Measurements from ENCODE around the gene C1QTNF3.

C1QTNF3 gene

GRCh38 chr5:34045996-34046395 is 3.0 kb upstream of the C1QTNF3 start:
- H3K4me3 ChIP-seq (ENCODE audit: low read length), result no peak overlapping the region
- DNase-seq (ENCODE audit: low read depth), result no peak
- no peak for TF ChIP-seq CTCF (conservative IDR thresholded peaks at IDR 0.05; ENCODE audit: low read depth, low read length)

GRCh38 chr5:34045023-34045422 is 2.0 kb upstream of the C1QTNF3 start:
- no peak for DNase-seq (ENCODE audit: low read depth)
- no peak for TF ChIP-seq CTCF (conservative IDR thresholded peaks at IDR 0.05; ENCODE audit: low read depth, low read length)
- H3K4me3 ChIP-seq (ENCODE audit: low read length), result no peak overlapping the region

GRCh38 chr5:34042321-34042720 is 692 bp downstream of the C1QTNF3 start:
- no peak for TF ChIP-seq CTCF (conservative IDR thresholded peaks at IDR 0.05; ENCODE audit: low read depth, low read length)
- no peak for DNase-seq (ENCODE audit: low read depth)

GRCh38 chr5:34041247-34041972 is 1.6 kb downstream of the C1QTNF3 start:
- DNase-seq (ENCODE audit: low read depth), result no peak
- no peak for TF ChIP-seq CTCF (conservative IDR thresholded peaks at IDR 0.05; ENCODE audit: low read depth, low read length)
- H3K4me3 ChIP-seq (ENCODE audit: low read length), result no peak overlapping the region

More at GRCh38 chr5:34042321-34042720, 692 bp downstream of the C1QTNF3 start:
- no peak overlapping the region for H3K4me3 ChIP-seq (ENCODE audit: low read length)

DNA sequence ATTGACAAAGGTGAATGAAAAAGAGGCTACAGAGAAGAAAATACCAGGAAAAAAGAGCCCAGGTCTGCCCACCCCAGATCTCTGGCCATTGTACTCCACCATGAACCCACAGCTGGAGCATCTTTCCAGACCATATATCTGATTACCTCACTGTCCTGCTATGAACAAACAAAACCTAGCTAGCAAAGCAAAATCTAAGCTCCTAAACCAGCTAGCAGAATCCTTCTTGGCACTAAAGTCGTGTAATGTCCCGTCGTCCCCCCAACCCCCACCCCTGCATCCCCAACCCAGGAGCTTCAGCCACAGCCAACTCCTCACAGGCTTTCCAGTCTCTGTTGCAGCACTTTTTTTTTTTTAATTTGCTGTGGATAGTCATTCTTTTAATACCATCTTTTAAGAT is 2.5 kb downstream of the C1QTNF3 start:
- no peak for DNase-seq (ENCODE audit: low read depth)
- TF ChIP-seq CTCF (conservative IDR thresholded peaks at IDR 0.05; ENCODE audit: low read depth, low read length), result no peak
- no peak overlapping the region for H3K4me3 ChIP-seq (ENCODE audit: low read length)

DNA sequence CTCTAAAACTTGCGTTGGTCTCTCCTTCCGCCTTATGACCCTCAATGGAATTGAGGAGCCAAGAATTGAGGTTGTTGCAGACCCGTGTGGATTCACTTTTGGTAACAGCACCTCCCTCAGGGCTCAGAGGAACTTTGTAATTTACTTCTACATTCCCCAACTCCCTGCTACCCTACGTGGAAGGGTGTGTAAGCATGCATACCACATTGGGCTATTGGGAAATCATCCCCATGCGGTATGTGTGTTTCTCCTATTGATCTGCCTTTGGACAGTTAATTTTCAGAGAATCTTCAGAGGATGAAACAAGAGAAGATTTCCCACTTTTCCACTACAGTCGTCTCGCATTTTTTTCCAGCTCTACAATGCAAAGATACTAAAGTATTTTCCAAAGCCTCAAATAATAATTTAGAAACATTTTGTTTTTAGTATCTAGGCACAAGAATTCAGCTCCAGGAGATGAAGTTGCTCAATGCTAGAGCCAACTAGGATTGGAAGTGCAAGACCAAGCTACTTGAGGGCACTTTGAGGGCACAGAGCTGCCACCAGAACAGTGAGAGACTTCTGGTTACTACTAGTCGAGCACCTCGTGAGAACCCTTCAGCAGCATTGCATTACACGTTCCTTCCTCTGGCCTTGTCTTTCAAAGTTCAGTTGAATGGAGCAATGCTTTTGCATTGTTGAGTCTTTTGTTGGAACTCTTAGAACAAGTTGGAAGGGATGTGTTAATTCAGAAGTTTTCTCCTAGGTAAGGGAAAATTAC is 3.4 kb downstream of the C1QTNF3 start:
- no peak for TF ChIP-seq CTCF (conservative IDR thresholded peaks at IDR 0.05; ENCODE audit: low read depth, low read length)
- H3K4me3 ChIP-seq (ENCODE audit: low read length), result no peak overlapping the region
- DNase-seq (ENCODE audit: low read depth), result no peak

GRCh38 chr5:34038838-34039237 is 4.2 kb downstream of the C1QTNF3 start:
- DNase-seq (ENCODE audit: low read depth), result no peak

More at GRCh38 chr5:34038838-34039237, 4.2 kb downstream of the C1QTNF3 start:
- no peak for TF ChIP-seq CTCF (conservative IDR thresholded peaks at IDR 0.05; ENCODE audit: low read depth, low read length)
- no peak overlapping the region for H3K4me3 ChIP-seq (ENCODE audit: low read length)

Measured in retinal pigment epithelial cell (primary cell).